Measurements from ENCODE around the gene THOC5.

GRCh38 chr22:29528144-29528543 is 25.4 kb downstream of the THOC5 start:
- TF ChIP-seq CTCF (IDR thresholded peaks at IDR 0.05) (no peak), POLR2AphosphoS5 (IDR thresholded peaks at IDR 0.05) (no peak), EP300 (IDR thresholded peaks at IDR 0.05) (no peak), POLR2A (IDR thresholded peaks at IDR 0.05) (no peak)
